Prostate gland (tissue), 2 donors: ENCODE measurements around the gene FHIT. TPM values are rescaled to one million over a fixed set of nuclear protein-coding genes. Genes with fewer than 3 reads are reported as not detected.

Source experiments
- DNase-seq: peaks from one replicate; pipeline ENCODE4 v3.0.0-alpha.2; 2019; ENCODE audit warnings: low spot score
- H3K27ac ChIP-seq, 2 donors: fragments of 200-600 bp; sonication (generic); 2 replicates each; pipeline ENCODE4 v1.5.1; 2017 to 2019
- H3K27me3 ChIP-seq: fragments of 200-600 bp; sonication (generic); replicated peaks from 2 replicates; pipeline ENCODE4 v1.5.1; 2019; ENCODE audit not compliant: insufficient read depth
- H3K36me3 ChIP-seq, 2 donors: fragments of 200-600 bp; sonication (generic); 1 replicate in 1 of 2; 2 replicates in 1 of 2; pipeline versions ENCODE4 v1.5.1 to v1.8.1; 2017 to 2019
- H3K4me1 ChIP-seq: fragments of 200-600 bp; sonication (generic); replicated peaks from 2 replicates; pipeline ENCODE4 v1.5.1; 2019
- H3K4me3 ChIP-seq, 2 donors: fragments of 200-600 bp; sonication (generic); 2 replicates each; pipeline ENCODE4 v1.5.1; 2017 to 2019
- H3K9me3 ChIP-seq: fragments of 200-600 bp; sonication (generic); 2 replicates; pipeline ENCODE4 v1.5.1; 2017
- CTCF ChIP-seq, 4 experiments: fragments of 200-600 bp in 2 of 4; fragments of 450-650 bp in 2 of 4; sonication (generic) in 2 of 4; IDR thresholded peaks; 1 replicate in 3 of 4; 2 replicates in 1 of 4; pipeline ENCODE4 v1.5.1; 2016 to 2019; ENCODE audit warnings: antibody characterized with exemption in 4 of 4, mild to moderate bottlenecking in 2 of 4, moderate library complexity in 2 of 4
- POLR2A ChIP-seq: fragments of 450-650 bp; IDR thresholded peaks from one replicate; pipeline ENCODE4 v1.6.1; 2016; ENCODE audit warnings: antibody characterized with exemption, mild to moderate bottlenecking
- POLR2AphosphoS5 ChIP-seq: sonication (generic); formaldehyde crosslinking; IDR thresholded peaks from one replicate; pipeline ENCODE4 v1.6.1; 2017; ENCODE audit warnings: antibody characterized with exemption
- WGBS: methylation state at CpG from one replicate; pipeline ENCODE4 v1.1.5; 2018; 5-methylcytosine and 5-hydroxymethylcytosine counted together
- intact Hi-C: fragments of 100-400 bp; cut with DNase I; formaldehyde crosslinking; loops from one replicate; pipeline ENCODE4 v1.14.2; 2022
- total RNA-seq, 2 donors: library from RNA; depleted of rRNA; stranded (reverse); fragments of >200 nt; gene quantifications; one replicate each; pipeline ENCODE4 v1.1.0, GENCODE V29; 2016

The FHIT gene
- total RNA-seq, 2 donors from 2014 or later = 6.4 to 10.4 TPM

DNA sequence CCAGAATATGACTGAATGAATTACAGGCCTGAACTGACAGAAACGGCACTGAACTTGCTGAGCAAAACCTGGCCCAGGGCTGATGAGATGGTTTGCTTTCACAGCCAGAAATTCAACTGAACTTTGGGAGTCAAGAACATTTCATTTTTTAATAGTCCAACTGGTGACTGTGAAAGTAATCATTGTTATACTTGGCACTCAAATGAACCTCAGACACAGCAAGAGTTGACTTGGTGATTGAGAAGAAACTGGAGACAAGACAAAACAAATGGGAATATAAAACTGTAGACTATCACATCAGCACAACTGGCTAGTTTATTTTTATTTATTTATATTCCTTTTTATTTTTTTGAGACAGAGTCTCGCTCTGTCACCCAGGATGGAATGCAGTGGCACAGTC lies 1342.6 kb downstream of the FHIT start:
- Histone ChIP-seq H3K4me3 (no peak overlapping the region), H3K4me1 (no peaks in the 10 kb centered on the region), H3K27me3 (no peaks in the 10 kb centered on the region), H3K9me3 (no peaks in the 10 kb centered on the region), H3K27ac (no peak overlapping the region), H3K36me3 (no peaks in the 10 kb centered on the region)
- 63% methylated on average over 2 of the region's 2 CpGs for WGBS
- TF ChIP-seq POLR2A (no peak), POLR2AphosphoS5 (no peak), CTCF (IDR thresholded peaks at IDR 0.05) (no peak)
- intact Hi-C loops = no loop called here
- DNase-seq = no peak

GRCh38 chr3:59908280-59908679 lies 1343.0 kb downstream of the FHIT start:
- no peak overlapping the region for H3K27ac ChIP-seq
- intact Hi-C loops = no loop called here
- H3K9me3 ChIP-seq = no peaks in the 10 kb centered on the region
- no peaks in the 10 kb centered on the region for H3K36me3 ChIP-seq
- H3K4me3 ChIP-seq = no peak overlapping the region
- DNase-seq = no peak
- no peaks in the 10 kb centered on the region for H3K4me1 ChIP-seq
- no peaks in the 10 kb centered on the region for H3K27me3 ChIP-seq
- TF ChIP-seq POLR2A (no peak), POLR2AphosphoS5 (no peak), CTCF (IDR thresholded peaks at IDR 0.05) (no peak)
- 86% methylated on average over 2 of the region's 2 CpGs for WGBS

- Histone ChIP-seq H3K4me3 (no peak overlapping the region), H3K36me3 (no peaks in the 10 kb centered on the region), H3K9me3 (no peaks in the 10 kb centered on the region), H3K27me3 (no peaks in the 10 kb centered on the region), H3K4me1 (no peaks in the 10 kb centered on the region), H3K27ac (no peak overlapping the region)
- intact Hi-C loops = no loop called here
- TF ChIP-seq POLR2A (no peak), CTCF (IDR thresholded peaks at IDR 0.05) (no peak), POLR2AphosphoS5 (no peak)
- no peak for DNase-seq
- 94% methylated on average over 3 of the region's 3 CpGs for WGBS
These were observed 1347.0 kb downstream of the FHIT start for GRCh38 chr3:59904296-59904695.

DNA sequence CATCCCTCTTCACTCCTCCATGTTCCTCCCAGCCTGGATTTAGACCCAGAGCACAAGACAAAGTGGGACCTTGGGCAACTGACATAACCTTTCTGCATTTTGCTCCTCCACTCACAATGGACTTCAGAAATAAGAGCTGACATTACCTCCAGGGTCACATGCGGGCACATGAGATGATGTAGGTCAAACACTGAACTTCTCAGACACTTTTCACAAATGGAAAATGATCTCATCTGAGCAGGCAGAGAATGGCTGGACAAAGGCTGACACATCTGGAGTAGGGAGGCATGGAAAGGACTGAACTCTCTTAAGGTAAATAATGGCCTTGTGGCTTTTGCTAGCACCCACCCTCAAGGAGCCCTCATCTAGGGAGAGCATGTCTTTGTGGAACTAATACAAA lies 1352.2 kb downstream of the FHIT start:
- Histone ChIP-seq H3K27ac (no peak overlapping the region), H3K9me3 (no peaks in the 10 kb centered on the region), H3K27me3 (no peaks in the 10 kb centered on the region), H3K36me3 (no peaks in the 10 kb centered on the region), H3K4me1 (no peaks in the 10 kb centered on the region), H3K4me3 (no peak overlapping the region)
- intact Hi-C loops = no loop called here
- 96% methylated on average over 1 of the region's 1 CpG for WGBS
- DNase-seq = no peak
- TF ChIP-seq CTCF (IDR thresholded peaks at IDR 0.05) = no peak
- TF ChIP-seq POLR2A = no peak

GRCh38 chr3:59895972-59896371 lies 1355.3 kb downstream of the FHIT start:
- intact Hi-C loops = no loop called here
- WGBS = 51% methylated on average over 3 of the region's 3 CpGs
- TF ChIP-seq POLR2A = no peak
- no peak for TF ChIP-seq CTCF (IDR thresholded peaks at IDR 0.05)
- TF ChIP-seq POLR2AphosphoS5 = no peak

More at GRCh38 chr3:59895972-59896371, 1355.3 kb downstream of the FHIT start:
- Histone ChIP-seq H3K27me3 (peaks cover 4% of the 10 kb centered on the region), H3K4me3 (no peak overlapping the region), H3K27ac (no peak overlapping the region), H3K36me3 (no peaks in the 10 kb centered on the region), H3K9me3 (no peaks in the 10 kb centered on the region), H3K4me1 (no peaks in the 10 kb centered on the region)
- DNase-seq = no peak
